Cardiac septum (tissue), 1 donor: ENCODE results near the gene PKP3. TPM values are rescaled to one million over a fixed set of nuclear protein-coding genes. Genes with fewer than 3 reads are reported as not detected.
"Not testable (repeated sequence)": the region's sequence is repeated elsewhere in the genome, so short reads cannot be mapped to it uniquely, and the experiment has no call there.

Experiments used
- DNase-seq: peaks from one replicate; pipeline ENCODE4 v3.0.0-alpha.2; 2020; ENCODE audit warnings: low spot score
- intact Hi-C: fragments of 100-400 bp; cut with DNase I; formaldehyde crosslinking; loops from one replicate; pipeline ENCODE4 v1.14.0; 2022
- long read RNA-seq: library from polyadenylated mRNA; unstranded; transcript quantifications from one replicate; pipeline ENCODE4 v2.0.0, GENCODE V29; 2021
- total RNA-seq: library from RNA; stranded (reverse); fragmentation: NEBNext Ultra II Directional; extraction: Animal tissue kit (Norgen Biotek cat#: 25700); gene quantifications from one replicate; pipeline ENCODE4 v1.2.1, GENCODE V29; 2021
- donor health status: DM: no; HTN: no; CAD: no.

PKP3 gene
- 0.83 TPM for total RNA-seq
- long read RNA-seq, partial matches to known transcripts = 1 of 1 reads
- long read RNA-seq, other reads (novel, unspliced or antisense) = 0 of 1 reads

- DNase-seq = no peak
- intact Hi-C loops = no loop called here
Observed at GRCh38 chr11:394034-394857, at the start of gene PKP3. Gene PKP3, plus strand, starts transcription at chr11:394209. Its CDS starts 84 bp downstream, at chr11:394293.

GRCh38 chr11:344836-345578, 49.0 kb upstream of the PKP3 start:
- intact Hi-C loops = no loop called here
- DNase-seq = no peak

- intact Hi-C loops = no loop called here
- DNase-seq = no peak
Observed at GRCh38 chr11:346529-346928, 47.5 kb upstream of the PKP3 start.

- intact Hi-C loops, DNase-seq: not testable (repeated sequence)
Observed at GRCh38 chr11:349270-349954, 44.6 kb upstream of the PKP3 start.

- DNase-seq, intact Hi-C loops: not testable (repeated sequence)
Observed at GRCh38 chr11:350033-350722, 43.8 kb upstream of the PKP3 start.

GRCh38 chr11:350723-351255, 43.2 kb upstream of the PKP3 start:
- intact Hi-C loops = no loop called here
- no peak for DNase-seq

- intact Hi-C loops = no loop called here
- no peak for DNase-seq
Observed at GRCh38 chr11:351411-351810, 42.6 kb upstream of the PKP3 start.

GRCh38 chr11:352456-353031, 41.5 kb upstream of the PKP3 start:
- intact Hi-C loops = no loop called here
- no peak for DNase-seq

GRCh38 chr11:353179-353873, 40.7 kb upstream of the PKP3 start:
- intact Hi-C loops = no loop called here
- peak; percentile 91 for DNase-seq

GRCh38 chr11:355581-356458, 38.2 kb upstream of the PKP3 start:
- intact Hi-C loops = loop anchor here (1.0 to 5.0 kb wide), 3 partner anchors 29 to 149 kb away; partner anchors contain the start of genes BET1L and RIC8A
- DNase-seq = peak; percentile 95

- intact Hi-C loops = loop anchor here (5.0 kb wide), 1 partner anchor 149 kb away; the partner anchor contains the start of genes BET1L and RIC8A
- DNase-seq = peak; percentile 1
Observed at GRCh38 chr11:356610-357009, 37.4 kb upstream of the PKP3 start.

- intact Hi-C loops = loop anchor here (5.0 kb wide), 1 partner anchor 150 kb away; the partner anchor contains the start of genes BET1L and RIC8A
- no peak for DNase-seq
Observed at GRCh38 chr11:357582-357981, 36.4 kb upstream of the PKP3 start.

- peak; percentile 59 for DNase-seq
- intact Hi-C loops = loop anchor here (5.0 kb wide), 1 partner anchor 151 kb away; the partner anchor contains the start of genes BET1L and RIC8A
Observed at GRCh38 chr11:358129-358800, 35.7 kb upstream of the PKP3 start.

GRCh38 chr11:359181-359714, 34.8 kb upstream of the PKP3 start:
- peak; percentile 51 for DNase-seq
- intact Hi-C loops = loop anchor here (5.0 kb wide), 1 partner anchor 152 kb away; the partner anchor contains the start of genes BET1L and RIC8A

- peak; percentile 46 for DNase-seq
- intact Hi-C loops = no loop called here
Observed at GRCh38 chr11:360326-361280, 33.4 kb upstream of the PKP3 start.
